NT2/D1 (cell line): ENCODE data around the gene PDE9A.

Experiments
- SUZ12 ChIP-seq: IDR thresholded peaks from 2 replicates; pipeline ENCODE4 v1.6.1; 2011; ENCODE audit not compliant: insufficient read length, insufficient read depth; ENCODE audit errors: extremely low read depth
- YY1 ChIP-seq: IDR thresholded peaks from 2 replicates; pipeline ENCODE4 v1.6.1; 2011; ENCODE audit not compliant: insufficient read length, insufficient read depth

GRCh38 chr21:42763581-42764442 lies 110.4 kb downstream of the PDE9A start:
- TF ChIP-seq SUZ12 (no peak), YY1 (no peak)
